H54 (cell line): Measurements from ENCODE around the gene NSF.
"Not testable (repeated sequence)": the region's sequence is repeated elsewhere in the genome, so short reads cannot be mapped to it uniquely, and the experiment has no call there.

Experiments used
- DNase-seq: peaks from one replicate; pipeline ENCODE4 v3.0.0; 2011; ENCODE audit warnings: low spot score, mixed read lengths; ENCODE audit not compliant: insufficient read length
- FAIRE-seq: peaks from 3 replicates; lab custom pipeline; 2011; peaks lifted over from hg19 to GRCh38; lab: Jason Lieb, UNC
- POLR2A ChIP-seq: IDR thresholded peaks from 2 replicates; pipeline ENCODE4 v1.6.1; 2011; ENCODE audit warnings: low read depth, mild to moderate bottlenecking, low read length

NSF gene

DNA sequence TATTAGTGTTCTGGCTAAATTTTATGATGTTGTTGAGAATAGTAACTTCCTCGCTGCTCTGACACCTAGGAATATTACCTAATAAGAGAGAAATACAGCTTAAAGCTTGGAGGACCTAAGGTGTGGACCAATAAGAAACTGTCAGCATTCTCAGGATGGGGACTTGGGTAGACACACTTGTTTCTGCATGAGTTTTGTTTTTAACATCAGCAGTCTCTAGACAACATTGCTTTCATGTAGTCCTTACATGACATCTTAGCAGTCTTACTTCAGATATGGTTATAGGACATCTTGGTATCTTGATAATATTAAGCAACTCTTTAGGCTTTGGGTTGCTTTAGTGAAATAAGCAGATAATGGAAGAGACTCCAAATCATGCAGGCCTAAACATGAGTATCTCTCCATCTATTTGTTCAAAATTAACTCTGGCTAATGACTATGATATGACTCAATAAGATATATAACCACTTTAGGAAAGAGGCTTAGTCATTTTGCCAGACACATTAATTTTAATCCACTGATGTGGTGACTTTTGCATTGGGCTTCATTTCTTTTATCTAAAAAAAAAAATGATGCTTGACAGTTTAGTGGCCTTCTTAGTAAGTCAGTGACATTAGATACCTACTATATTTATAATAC, 143.5 kb downstream of the NSF start:
- peak; percentile 86 for FAIRE-seq
- TF ChIP-seq POLR2A: no peak
- no peak for DNase-seq

DNA sequence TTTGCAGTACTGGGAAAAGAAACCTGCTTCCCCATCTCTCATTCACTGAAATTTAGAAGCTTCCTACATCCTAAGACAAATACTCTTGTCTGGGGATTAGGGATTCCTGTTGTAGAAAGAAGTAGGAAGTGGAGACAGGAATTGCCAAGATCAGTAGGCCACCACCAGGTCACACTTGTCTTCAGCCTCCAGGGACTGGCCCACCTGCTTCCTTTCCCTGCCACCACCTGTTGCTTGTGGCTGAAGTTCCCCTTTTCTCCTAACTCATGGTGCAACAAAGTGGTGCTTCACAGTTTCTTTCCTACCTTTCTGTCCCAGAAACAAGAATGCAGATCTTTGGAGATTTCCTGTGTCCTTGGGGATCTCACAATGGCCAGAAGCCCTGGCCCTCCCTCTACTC, 145.6 kb downstream of the NSF start:
- no peak for TF ChIP-seq POLR2A
- DNase-seq (no peak), FAIRE-seq (no peak)

DNA sequence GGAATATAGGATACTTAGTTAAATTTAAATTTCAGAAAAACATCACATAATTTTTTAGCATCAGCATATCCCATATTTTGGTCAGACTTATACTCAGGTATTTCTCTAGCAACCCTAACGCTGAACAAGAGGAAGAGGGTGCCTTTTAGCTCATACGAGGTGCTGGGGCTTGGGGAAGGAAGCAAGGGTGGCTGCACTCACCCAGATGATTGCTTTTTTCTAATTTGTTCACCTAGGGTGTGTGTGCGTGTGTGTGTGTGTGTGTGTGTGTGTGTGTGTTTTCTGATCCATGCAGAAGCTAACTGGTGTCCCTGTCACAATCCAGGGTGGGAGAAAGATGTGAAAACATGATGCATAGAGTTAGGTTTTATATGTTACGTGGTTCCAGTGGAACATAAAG, 146.9 kb downstream of the NSF start:
- TF ChIP-seq POLR2A: no peak
- no peak for DNase-seq
- no peak for FAIRE-seq

DNA sequence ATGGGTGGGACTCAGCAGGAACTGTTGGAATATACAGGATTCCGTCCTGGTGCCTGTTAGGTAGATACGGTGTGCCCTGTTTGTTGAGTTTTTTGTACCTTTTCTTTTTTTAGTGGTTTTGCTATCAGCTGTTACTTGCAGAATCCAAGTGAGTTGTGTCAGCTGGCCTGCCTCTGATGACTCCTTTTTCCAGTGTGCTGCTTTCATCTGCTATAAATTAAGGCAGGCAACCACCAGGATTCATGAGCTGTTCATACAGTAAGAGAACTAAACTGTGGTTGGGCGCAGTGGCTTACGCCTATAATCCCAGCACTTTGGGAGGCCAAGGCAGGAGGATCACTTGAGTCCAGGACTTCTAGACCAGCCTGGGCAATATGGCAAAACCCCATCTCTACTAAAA, 148.1 kb downstream of the NSF start:
- no peak for DNase-seq
- no peak for FAIRE-seq
- TF ChIP-seq POLR2A: no peak

DNA sequence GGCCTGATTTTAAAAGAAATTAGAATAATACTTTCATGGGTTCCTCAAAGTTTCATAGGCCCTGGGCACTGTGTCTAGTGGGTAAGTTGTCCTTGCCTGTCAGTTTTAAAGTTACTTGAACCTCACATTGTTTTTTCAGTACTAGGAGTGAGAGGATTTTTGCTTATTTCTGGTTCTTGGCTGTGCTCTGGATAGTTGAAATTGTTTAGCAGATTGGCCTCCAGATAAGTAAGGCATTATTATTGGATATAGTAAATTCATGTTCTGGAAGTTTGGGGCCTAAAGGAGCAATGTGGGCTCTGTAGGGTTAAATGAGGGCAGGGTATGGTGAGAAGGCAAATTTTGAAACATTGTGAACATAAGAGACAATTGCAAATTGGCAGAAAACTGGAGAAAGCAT, 149.5 kb downstream of the NSF start:
- FAIRE-seq (no peak), DNase-seq (no peak)
- TF ChIP-seq POLR2A: no peak

DNA sequence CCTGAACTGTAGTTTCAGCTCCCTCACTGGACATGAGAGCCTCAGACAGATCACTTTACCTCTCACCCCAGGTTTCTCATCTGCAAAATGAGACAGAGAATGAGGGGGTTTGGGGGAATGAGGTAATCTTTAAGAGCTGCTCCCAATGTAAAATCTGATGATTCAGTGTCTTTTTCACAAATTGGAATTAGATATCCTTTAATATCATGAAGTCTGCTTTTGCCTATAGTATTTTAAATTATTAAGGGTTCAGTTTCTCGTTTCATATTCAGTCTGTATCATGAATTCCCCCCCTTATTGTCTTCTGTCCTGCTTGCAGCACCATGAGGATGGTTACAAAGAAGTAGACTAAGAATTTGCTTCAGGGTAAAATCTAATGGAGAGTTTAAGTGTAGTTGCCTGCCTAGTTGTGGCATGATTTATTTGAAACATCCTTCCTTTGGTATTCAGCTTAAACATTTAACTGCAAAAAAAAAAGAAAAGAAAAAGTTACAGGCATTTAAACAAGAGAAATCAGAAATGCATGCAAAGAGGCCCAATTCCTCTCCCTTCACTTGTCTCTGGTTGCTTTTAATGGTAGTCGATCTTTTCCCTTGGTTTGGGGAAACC, 150.8 kb downstream of the NSF start:
- DNase-seq (no peak), FAIRE-seq (no peak)
- TF ChIP-seq POLR2A: no peak

DNA sequence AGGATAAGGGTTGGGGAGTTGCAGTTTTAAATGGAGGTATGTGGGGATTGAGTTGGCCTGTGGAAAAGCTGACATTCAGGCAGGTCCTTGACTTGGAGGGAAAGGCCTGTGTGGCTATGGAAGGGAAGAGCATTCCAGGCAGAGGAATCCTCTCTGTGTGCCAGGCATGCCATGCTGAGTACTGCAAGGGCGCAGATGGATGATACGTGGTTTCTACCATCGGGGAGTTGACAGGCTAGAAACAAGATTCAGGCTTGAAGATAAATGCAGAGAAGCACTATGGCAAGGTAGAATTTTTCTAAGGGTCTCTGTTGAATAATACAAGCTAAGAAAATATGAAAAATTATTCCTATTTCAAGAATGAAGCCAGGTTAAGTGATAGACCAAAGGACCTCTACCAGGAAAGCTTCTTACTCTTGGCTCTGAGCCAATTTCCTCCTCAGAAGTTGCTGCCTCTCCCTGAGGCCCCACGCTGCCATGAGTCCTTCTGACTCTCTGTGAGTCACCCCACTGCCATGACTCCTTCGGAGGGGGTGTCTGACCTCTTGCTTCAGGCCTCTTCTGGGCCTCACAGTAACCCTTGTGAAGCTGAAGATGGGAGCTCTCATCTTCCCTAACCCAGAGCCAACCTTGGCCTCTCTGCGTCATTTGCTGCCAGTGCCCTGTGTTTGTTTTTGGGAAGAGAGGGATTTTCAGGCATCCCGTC, 152.2 kb downstream of the NSF start:
- no peak for TF ChIP-seq POLR2A
- FAIRE-seq: peak; percentile 99
- peak; percentile 90 for DNase-seq

DNA sequence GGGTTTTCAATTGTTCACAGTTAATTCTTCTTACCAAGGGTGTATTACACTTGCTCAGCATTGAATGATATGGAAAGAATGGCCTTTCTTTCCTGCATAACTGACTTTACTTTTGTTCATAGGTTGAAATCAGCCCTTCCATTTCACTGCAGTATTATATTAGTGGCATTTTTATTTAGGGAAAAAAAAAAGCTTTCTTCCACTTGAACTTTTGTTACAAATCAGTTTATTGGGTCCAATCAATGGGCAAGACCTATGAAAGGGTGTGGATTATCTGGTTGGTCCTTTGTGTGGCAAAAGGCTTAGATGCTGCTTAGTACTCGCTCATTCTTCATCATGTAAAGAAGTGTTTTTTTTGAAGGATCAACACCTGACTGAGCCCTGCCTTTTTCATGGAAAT, 154.0 kb downstream of the NSF start:
- FAIRE-seq (no peak), DNase-seq (no peak)
- TF ChIP-seq POLR2A: no peak

DNA sequence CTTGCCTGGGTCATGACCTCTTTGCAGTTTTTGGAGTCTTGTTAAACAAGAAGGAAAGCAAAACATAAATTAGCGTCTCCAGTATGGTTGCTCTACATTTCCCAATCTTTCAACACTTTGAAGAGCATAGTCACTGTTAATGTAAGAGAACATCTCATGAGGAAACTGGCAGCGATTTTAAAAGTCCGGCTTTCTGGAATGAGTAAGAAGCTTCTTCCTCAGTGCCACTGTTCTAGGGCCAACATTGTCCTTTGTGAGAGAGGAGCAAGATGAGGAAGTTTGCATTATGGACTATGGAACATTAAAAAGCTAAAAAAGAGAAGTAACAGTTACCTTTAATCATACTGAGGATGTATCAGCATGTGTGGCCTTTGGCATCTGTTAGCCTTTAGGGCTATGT, 154.9 kb downstream of the NSF start:
- DNase-seq (no peak), FAIRE-seq (no peak)
- no peak for TF ChIP-seq POLR2A

DNA sequence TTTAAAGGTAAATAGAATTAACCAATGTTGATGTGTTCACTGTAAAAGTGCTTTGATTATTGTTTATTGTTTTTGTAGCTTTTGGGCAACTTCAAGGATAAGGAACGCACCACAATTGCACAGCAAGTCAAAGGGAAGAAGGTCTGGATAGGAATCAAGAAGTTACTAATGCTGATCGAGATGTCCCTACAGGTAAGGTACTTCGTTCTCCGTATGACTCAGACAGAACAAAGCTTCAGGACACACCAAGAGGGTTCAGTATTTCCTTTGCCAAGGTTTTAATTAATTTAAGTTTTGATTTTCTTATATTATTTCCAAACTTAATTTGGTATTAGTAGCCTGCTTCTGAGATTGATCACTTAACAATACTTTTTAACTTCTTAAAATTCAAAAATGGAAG, 161.0 kb downstream of the NSF start:
- FAIRE-seq (no peak), DNase-seq (no peak)
- no peak for TF ChIP-seq POLR2A

DNA sequence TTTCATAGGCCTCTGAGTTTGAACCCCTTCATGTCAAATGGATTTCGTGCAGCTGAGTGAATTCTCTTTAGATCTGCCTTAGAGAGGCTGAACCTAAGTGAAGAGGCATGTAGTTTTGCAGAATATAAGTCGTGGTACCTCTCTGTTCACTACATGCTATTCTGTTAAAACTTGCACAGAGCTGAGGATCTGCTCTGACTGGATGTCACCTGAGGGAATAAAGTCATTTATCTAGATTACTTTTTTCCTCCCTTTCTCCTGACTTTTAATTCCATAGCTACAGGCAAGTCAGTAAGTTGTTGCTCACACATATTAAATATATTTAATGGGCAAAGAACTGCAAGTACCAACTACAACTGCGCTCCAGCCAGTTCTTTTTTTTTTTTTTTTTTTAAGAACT, 163.3 kb downstream of the NSF start:
- DNase-seq (no peak), FAIRE-seq (no peak)
- no peak for TF ChIP-seq POLR2A

DNA sequence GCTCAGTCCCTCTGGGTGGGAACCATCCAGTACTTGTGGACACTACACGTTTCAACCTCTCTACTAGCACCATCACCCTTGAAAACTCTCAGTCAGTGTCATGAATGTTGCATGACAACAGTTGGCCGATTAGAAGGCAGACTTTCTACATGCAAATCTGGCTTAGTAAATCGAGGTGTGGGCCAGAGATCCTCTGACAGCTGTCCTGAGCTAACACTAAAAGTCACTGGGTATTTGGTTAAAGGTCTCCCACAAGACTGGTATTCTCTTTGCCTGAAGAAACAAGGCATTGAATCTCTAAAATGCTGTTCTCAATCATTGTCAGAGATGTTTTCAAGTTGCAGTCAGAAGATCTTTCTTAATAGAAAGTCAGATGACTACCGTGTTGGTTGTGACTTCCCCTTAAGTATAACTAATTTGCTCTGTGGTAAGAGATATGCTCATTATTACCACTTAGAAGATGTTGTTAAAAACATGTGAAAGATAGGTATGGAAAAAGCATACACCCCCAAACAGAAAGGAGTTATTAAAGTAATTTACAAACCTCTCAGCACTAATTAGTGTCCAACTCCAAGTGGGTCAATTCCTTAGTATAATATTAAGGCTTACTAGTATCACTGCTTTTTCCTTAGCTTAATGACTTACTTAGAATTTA, 165.7 kb downstream of the NSF start:
- TF ChIP-seq POLR2A: no peak
- FAIRE-seq: no peak
- no peak for DNase-seq

DNA sequence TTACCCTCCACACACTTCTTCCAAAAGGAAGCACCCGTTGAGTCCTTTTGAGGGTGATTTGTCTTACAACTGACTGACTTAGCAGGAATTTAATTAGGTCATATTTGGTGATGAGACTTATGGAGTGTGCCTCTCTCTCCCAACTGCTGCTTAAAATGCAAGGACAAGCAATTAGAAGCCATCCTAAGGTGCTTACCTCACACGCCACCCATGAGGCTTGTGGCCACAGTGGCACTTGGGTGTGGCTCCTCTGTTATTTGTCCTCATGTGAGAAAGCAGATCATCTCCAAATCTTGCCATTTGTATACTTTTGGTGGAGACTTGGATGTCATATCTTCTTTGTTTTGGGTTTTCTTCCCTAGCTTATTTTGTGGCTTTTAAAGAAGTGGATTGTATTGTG, 166.4 kb downstream of the NSF start:
- DNase-seq (no peak), FAIRE-seq (no peak)
- TF ChIP-seq POLR2A: no peak

DNA sequence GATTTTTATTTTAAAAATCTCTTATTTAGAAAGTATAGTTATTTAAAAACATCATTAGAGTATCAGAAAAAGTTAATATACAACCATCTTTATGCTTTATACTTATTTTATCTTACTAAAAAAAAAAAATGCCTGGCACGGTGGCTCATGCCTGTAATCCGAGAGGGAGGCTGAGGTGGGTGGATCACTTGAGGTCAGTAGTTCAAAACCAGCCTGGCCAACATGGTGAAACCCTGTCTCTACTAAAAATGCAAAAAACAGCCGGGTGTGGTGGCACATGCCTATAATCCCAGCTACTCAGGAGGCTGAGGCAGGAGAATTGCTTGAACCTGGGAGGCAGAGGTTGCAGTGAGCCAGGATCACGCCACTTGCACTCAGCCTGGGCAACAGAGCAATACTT, 167.1 kb downstream of the NSF start:
- FAIRE-seq, DNase-seq: not testable (repeated sequence)
